ENCODE data around the gene CMIP. TPM values are rescaled to one million over a fixed set of nuclear protein-coding genes. Genes with fewer than 3 reads are reported as not detected.

The CMIP gene
- total RNA-seq, 5 donors from 2014 or later (not counting 1 experiment from before 2014, with no cell fraction given) = 39.8 to 55.9 (median 42.6) TPM

DNA sequence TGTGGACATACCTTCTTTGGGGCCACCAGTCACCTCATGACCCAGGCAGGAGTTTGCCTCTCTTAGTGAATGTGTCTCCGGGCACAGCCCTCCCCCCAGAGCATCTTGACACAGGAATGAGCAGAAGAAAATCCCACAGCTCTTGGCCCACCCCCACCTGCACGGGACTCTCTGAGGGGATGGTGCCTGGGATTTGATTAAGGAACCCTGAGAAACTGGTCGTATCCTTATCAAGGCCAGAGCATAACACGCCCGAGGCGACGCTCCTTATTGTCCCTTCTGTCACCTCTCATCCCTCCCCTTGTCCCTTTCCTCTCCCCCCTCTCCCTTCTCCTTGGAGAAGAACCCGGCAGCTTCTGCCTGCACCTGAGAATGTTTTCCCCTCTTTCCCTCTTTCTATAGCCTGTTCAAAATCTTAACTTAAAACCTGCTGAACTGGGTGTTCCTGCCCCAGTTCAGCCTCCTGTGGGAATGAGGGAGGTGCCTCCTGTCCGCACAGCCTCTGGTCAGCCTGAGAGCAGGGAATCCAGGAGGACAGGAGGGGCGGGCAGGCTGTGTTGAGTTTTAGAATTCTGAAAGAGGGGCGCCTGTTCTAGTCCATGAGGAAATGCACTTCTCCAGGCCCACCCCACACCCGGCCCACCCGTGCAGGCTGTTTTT lies 193.8 kb downstream of the CMIP start:
- ATAC-seq (replicated peaks in 1 of 4) = no peak
- ChIA-PET POLR2A (no interaction called here), CTCF (interaction anchor here in 1 of 2 donors (0.6 kb wide), 1 partner anchor 432 kb away, joined by 8 read pairs; no protein-coding TSS in a partner anchor)
- 98% methylated on average over 6 of the region's 13 CpGs for WGBS (ENCODE audit: insufficient coverage)
- H3K27me3 ChIP-seq (replicated peaks in 1 of 2; ENCODE audit: control insufficient read depth in 2 of 2, extremely low read depth in 1 of 2, insufficient read depth in 2 of 2, low read length in 1 of 2) = no peaks in the 10 kb centered on the region
- Mint-ChIP-seq H3K27me3 (no peaks in the 10 kb centered on the region), H3K4me3 (no peak overlapping the region), H3K9me3 (no peaks in the 10 kb centered on the region), H3K4me1 (peaks cover 37 to 54% (median 42%) of the 10 kb centered on the region in 3 donors), H3K36me3 (peaks cover 13% of the 10 kb centered on the region), H3K27ac (peak overlapping the region in 1 of 2 donors; percentile 78)
- no peak overlapping the region for H3K27ac ChIP-seq (ENCODE audit: low read length)
- DNase-seq = no peak
- no peaks in the 10 kb centered on the region for H3K9me3 ChIP-seq
- peaks cover 0 to 5% of the 10 kb centered on the region in 2 donors for H3K36me3 ChIP-seq (ENCODE audit: control insufficient read depth in 2 of 2, extremely low read depth in 1 of 2, insufficient read depth in 1 of 2, low read length in 1 of 2)
- H3K4me1 ChIP-seq (ENCODE audit: control insufficient read depth in 1 of 2, extremely low read depth in 1 of 2, insufficient read depth in 2 of 2, low read length in 2 of 2) = peaks cover 0 to 13% of the 10 kb centered on the region in 2 experiments
- H3K4me3 ChIP-seq (ENCODE audit: control insufficient read depth in 1 of 2, extremely low read depth in 1 of 2, low read length in 1 of 2) = no peak overlapping the region

DNA sequence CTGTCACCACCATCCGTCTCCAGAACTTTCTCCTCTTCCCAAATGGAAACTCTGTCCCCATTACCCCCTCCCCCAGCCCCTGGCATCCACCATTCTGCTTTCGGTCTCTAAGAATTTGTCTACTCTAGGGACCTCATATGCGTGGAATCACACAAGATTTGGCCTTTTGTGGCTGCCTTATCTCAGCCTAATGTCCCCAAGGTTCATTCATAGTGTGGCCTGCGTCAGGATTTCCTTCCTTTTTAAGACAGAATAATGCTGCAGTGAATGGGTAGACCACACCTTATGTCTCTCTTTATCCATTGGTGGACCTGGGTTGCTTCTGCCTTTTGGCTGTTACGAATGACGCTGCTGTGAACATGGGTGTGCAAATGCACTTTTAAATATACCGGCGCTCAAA lies 194.7 kb downstream of the CMIP start:
- Histone ChIP-seq H3K36me3 (ENCODE audit: control insufficient read depth in 2 of 2, extremely low read depth in 1 of 2, insufficient read depth in 1 of 2, low read length in 1 of 2) (peaks cover 0 to 5% of the 10 kb centered on the region in 2 donors), H3K27me3 (replicated peaks in 1 of 2; ENCODE audit: control insufficient read depth in 2 of 2, extremely low read depth in 1 of 2, insufficient read depth in 2 of 2, low read length in 1 of 2) (no peaks in the 10 kb centered on the region), H3K9me3 (no peaks in the 10 kb centered on the region), H3K4me3 (ENCODE audit: control insufficient read depth in 1 of 2, extremely low read depth in 1 of 2, low read length in 1 of 2) (no peak overlapping the region), H3K27ac (ENCODE audit: low read length) (no peak overlapping the region), H3K4me1 (ENCODE audit: control insufficient read depth in 1 of 2, extremely low read depth in 1 of 2, insufficient read depth in 2 of 2, low read length in 2 of 2) (peaks cover 0 to 6% of the 10 kb centered on the region in 2 experiments)
- ATAC-seq (replicated peaks in 1 of 4) (no peak), DNase-seq (no peak)
- Mint-ChIP-seq H3K27ac (no peak overlapping the region), H3K36me3 (peaks cover 16% of the 10 kb centered on the region), H3K9me3 (no peaks in the 10 kb centered on the region), H3K27me3 (no peaks in the 10 kb centered on the region), H3K4me3 (no peak overlapping the region), H3K4me1 (peaks cover 28 to 45% (median 35%) of the 10 kb centered on the region in 3 donors)
- ChIA-PET CTCF (no interaction called here), POLR2A (no interaction called here)
- WGBS (ENCODE audit: insufficient coverage) = 93% methylated on average over 4 of the region's 8 CpGs

DNA sequence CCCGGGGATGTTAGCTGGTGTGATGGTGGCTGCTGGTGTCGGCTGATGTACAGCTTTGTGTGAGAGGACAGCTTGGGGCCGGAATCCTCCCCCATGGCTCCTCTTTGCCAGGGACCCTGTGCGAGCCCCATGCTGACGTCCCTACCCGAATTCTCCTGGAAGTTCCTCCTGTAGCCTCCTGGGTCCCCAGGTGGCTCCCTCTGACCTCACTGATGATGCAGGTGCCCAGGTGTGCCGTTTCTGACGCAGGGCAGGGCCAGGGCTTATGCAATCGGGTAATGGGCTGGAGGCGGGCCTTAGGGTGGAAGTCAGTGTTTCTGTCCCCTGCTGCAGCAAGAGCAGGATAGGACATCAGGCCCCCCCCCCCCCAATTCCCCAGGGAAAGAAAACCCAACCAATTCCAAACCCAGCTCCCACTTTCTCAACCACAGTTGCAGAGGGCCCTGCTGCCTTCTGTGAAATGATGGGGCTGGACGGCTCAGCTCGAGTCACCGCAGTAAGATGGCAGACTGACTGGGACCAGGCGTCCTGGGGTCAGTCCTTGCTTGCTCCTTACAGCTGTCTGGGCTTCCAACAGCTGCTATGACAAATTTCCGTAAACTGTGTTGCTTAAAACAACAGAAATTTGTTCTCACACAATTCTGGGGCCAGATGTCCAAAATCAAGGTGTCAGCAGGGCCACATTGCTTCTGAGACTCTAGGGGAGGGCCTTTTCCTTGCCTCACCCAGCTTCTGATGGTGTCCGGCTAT lies 195.5 kb downstream of the CMIP start:
- Mint-ChIP-seq H3K36me3 (peaks cover 16% of the 10 kb centered on the region), H3K27me3 (no peaks in the 10 kb centered on the region), H3K4me3 (no peak overlapping the region), H3K9me3 (no peaks in the 10 kb centered on the region), H3K4me1 (peaks cover 25 to 37% (median 29%) of the 10 kb centered on the region in 3 donors), H3K27ac (peak overlapping the region in 1 of 2 donors; percentile 22)
- WGBS (ENCODE audit: insufficient coverage) = 88% methylated on average over 10 of the region's 16 CpGs
- ChIA-PET CTCF (interaction anchor here in 1 of 2 donors (0.7 kb wide), 1 partner anchor 16 kb away, joined by 10 read pairs; no protein-coding TSS in a partner anchor), POLR2A (no interaction called here)
- no peaks in the 10 kb centered on the region for H3K9me3 ChIP-seq
- H3K4me3 ChIP-seq (ENCODE audit: control insufficient read depth in 1 of 2, extremely low read depth in 1 of 2, low read length in 1 of 2) = no peak overlapping the region
- no peak overlapping the region for H3K27ac ChIP-seq (ENCODE audit: low read length)
- no peak for DNase-seq
- ATAC-seq (replicated peaks in 1 of 4) = no peak
- peaks cover 0 to 5% of the 10 kb centered on the region in 2 donors for H3K36me3 ChIP-seq (ENCODE audit: control insufficient read depth in 2 of 2, extremely low read depth in 1 of 2, insufficient read depth in 1 of 2, low read length in 1 of 2)
- no peaks in the 10 kb centered on the region for H3K27me3 ChIP-seq (replicated peaks in 1 of 2; ENCODE audit: control insufficient read depth in 2 of 2, extremely low read depth in 1 of 2, insufficient read depth in 2 of 2, low read length in 1 of 2)
- peaks cover 0 to 6% of the 10 kb centered on the region in 2 experiments for H3K4me1 ChIP-seq (ENCODE audit: control insufficient read depth in 1 of 2, extremely low read depth in 1 of 2, insufficient read depth in 2 of 2, low read length in 2 of 2)

- no peak overlapping the region for H3K27ac Mint-ChIP-seq
- ChIA-PET CTCF (interaction anchor here (0.6 to 0.7 kb wide), 3 partner anchors 15 to 258 kb away, joined by 3 to 10 read pairs (median 4); no protein-coding TSS in a partner anchor), POLR2A (no interaction called here)
- no peaks in the 10 kb centered on the region for H3K9me3 ChIP-seq
- H3K4me3 ChIP-seq (ENCODE audit: control insufficient read depth in 1 of 2, extremely low read depth in 1 of 2, low read length in 1 of 2) = no peak overlapping the region
- no peak overlapping the region for H3K27ac ChIP-seq (ENCODE audit: low read length)
- DNase-seq = no peak
- H3K4me3 Mint-ChIP-seq = no peak overlapping the region
- peaks cover 0 to 10% of the 10 kb centered on the region in 2 experiments for H3K4me1 ChIP-seq (ENCODE audit: control insufficient read depth in 1 of 2, extremely low read depth in 1 of 2, insufficient read depth in 2 of 2, low read length in 2 of 2)
- H3K36me3 ChIP-seq (ENCODE audit: control insufficient read depth in 2 of 2, extremely low read depth in 1 of 2, insufficient read depth in 1 of 2, low read length in 1 of 2) = peaks cover 0 to 8% of the 10 kb centered on the region in 2 donors
- no peaks in the 10 kb centered on the region for H3K27me3 Mint-ChIP-seq
- H3K9me3 Mint-ChIP-seq = peaks cover 0 to under 1% (median 0%) of the 10 kb centered on the region in 3 donors
- H3K27me3 ChIP-seq (replicated peaks in 1 of 2; ENCODE audit: control insufficient read depth in 2 of 2, extremely low read depth in 1 of 2, insufficient read depth in 2 of 2, low read length in 1 of 2) = no peaks in the 10 kb centered on the region
- H3K4me1 Mint-ChIP-seq = peaks cover 24 to 32% (median 26%) of the 10 kb centered on the region in 3 donors
- WGBS (ENCODE audit: insufficient coverage) = no CpG with 5 or more reads among the region's 7 CpGs
- ATAC-seq (replicated peaks in 1 of 4) = no peak
- H3K36me3 Mint-ChIP-seq = peaks cover 12% of the 10 kb centered on the region
These were observed 196.1 kb downstream of the CMIP start for GRCh38 chr16:81640681-81641070.

DNA sequence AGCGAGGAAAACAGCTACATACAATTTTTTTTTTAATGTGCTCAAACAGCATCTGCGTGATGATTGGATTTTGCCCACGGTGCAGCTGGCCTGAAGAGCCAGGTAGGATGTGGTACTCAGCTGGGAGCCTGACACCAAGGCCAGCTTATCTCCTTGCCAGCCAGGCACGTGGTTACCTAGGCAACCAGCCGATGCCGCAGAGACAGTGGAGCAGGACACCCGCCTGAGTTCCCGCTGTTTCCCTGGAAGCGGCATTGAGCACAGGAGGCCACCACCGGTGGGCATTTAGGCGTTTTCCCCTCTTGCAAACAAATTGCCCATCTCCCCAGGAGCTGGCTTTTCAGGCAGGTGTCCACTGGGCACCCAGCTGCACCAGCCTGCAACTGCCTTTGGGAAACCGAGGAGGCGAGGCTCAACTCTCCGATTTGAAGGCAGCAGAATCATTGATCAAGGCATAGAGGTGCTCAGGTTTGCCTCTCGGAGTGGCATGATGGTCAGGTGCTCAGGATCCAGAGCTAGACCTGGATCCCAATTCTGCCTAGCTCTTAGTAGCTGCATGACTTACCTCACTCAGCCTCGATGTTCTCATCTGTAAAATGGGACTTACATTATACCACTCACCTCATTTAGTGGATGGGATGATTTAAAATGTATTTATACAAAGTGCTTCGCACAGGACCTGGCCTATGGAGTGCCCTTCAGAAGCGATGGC lies 196.9 kb downstream of the CMIP start:
- Mint-ChIP-seq H3K9me3 (peaks cover 0 to 4% (median 0%) of the 10 kb centered on the region in 3 donors), H3K27ac (peak overlapping the region in 1 of 2 donors; percentile 28), H3K36me3 (peaks cover 12% of the 10 kb centered on the region), H3K4me1 (peaks cover 20 to 26% (median 23%) of the 10 kb centered on the region in 3 donors), H3K27me3 (no peaks in the 10 kb centered on the region), H3K4me3 (no peak overlapping the region)
- Histone ChIP-seq H3K4me1 (ENCODE audit: control insufficient read depth in 1 of 2, extremely low read depth in 1 of 2, insufficient read depth in 2 of 2, low read length in 2 of 2) (peaks cover 0 to 10% of the 10 kb centered on the region in 2 experiments), H3K27ac (ENCODE audit: low read length) (no peak overlapping the region), H3K4me3 (ENCODE audit: control insufficient read depth in 1 of 2, extremely low read depth in 1 of 2, low read length in 1 of 2) (no peak overlapping the region), H3K9me3 (no peaks in the 10 kb centered on the region), H3K27me3 (replicated peaks in 1 of 2; ENCODE audit: control insufficient read depth in 2 of 2, extremely low read depth in 1 of 2, insufficient read depth in 2 of 2, low read length in 1 of 2) (no peaks in the 10 kb centered on the region), H3K36me3 (ENCODE audit: control insufficient read depth in 2 of 2, extremely low read depth in 1 of 2, insufficient read depth in 1 of 2, low read length in 1 of 2) (peaks cover 0 to 8% of the 10 kb centered on the region in 2 donors)
- CTCF ChIA-PET = interaction anchor here in 1 of 2 donors (0.6 kb wide), 1 partner anchor 77 kb away, joined by 3 read pairs; no protein-coding TSS in a partner anchor
- no peak for DNase-seq
- no peak for ATAC-seq (replicated peaks in 1 of 4)
- POLR2A ChIA-PET = no interaction called here
- 97% methylated on average over 17 of the region's 18 CpGs for WGBS (ENCODE audit: insufficient coverage)

DNA sequence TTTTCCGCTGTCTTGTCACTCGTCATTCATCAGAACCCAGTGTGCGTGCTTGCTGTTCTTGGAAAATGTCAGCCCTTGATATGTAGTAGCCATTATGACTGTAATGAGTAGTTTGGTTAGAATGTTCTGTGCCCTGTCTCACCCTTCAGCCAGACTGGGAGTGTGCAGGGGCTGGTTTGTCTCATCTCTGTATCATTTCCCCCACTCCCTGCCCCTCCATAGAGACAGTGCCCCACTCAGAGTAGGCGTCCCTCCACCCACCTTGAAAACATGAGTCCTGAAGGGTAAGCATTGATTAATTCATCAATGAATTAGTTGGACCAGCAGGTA lies 197.5 kb downstream of the CMIP start:
- no peak overlapping the region for H3K4me3 Mint-ChIP-seq
- Histone ChIP-seq H3K4me3 (ENCODE audit: control insufficient read depth in 1 of 2, extremely low read depth in 1 of 2, low read length in 1 of 2) (no peak overlapping the region), H3K4me1 (ENCODE audit: control insufficient read depth in 1 of 2, extremely low read depth in 1 of 2, insufficient read depth in 2 of 2, low read length in 2 of 2) (peaks cover 0 to 10% of the 10 kb centered on the region in 2 experiments), H3K27me3 (replicated peaks in 1 of 2; ENCODE audit: control insufficient read depth in 2 of 2, extremely low read depth in 1 of 2, insufficient read depth in 2 of 2, low read length in 1 of 2) (no peaks in the 10 kb centered on the region), H3K9me3 (no peaks in the 10 kb centered on the region), H3K36me3 (ENCODE audit: control insufficient read depth in 2 of 2, extremely low read depth in 1 of 2, insufficient read depth in 1 of 2, low read length in 1 of 2) (peaks cover 0 to 8% of the 10 kb centered on the region in 2 donors), H3K27ac (ENCODE audit: low read length) (no peak overlapping the region)
- no peaks in the 10 kb centered on the region for H3K27me3 Mint-ChIP-seq
- H3K27ac Mint-ChIP-seq = no peak overlapping the region
- WGBS (ENCODE audit: insufficient coverage) = 100% methylated on average over 3 of the region's 4 CpGs
- H3K9me3 Mint-ChIP-seq = peaks cover 0 to 4% (median 0%) of the 10 kb centered on the region in 3 donors
- ChIA-PET CTCF (no interaction called here), POLR2A (no interaction called here)
- ATAC-seq (replicated peaks in 1 of 4) (no peak), DNase-seq (no peak)
- H3K4me1 Mint-ChIP-seq = peaks cover 19 to 24% (median 21%) of the 10 kb centered on the region in 3 donors
- peaks cover 14% of the 10 kb centered on the region for H3K36me3 Mint-ChIP-seq

Data from T-cell (primary cell).